B cell (primary cell): Measurements from ENCODE around the gene FOXB2. TPM values are rescaled to one million over a fixed set of nuclear protein-coding genes. Genes with fewer than 3 reads are reported as not detected.

Experiments used
- ATAC-seq: fragments of 200-7000 bp; cut with Tn5 transposase; one replicate; pipeline ENCODE4 v1.10.0; 2021; ENCODE audit warnings: low read depth, mild to moderate bottlenecking, moderate number of reproducible peaks, moderate library complexity
- CTCF ChIA-PET: fragments of 350-600 bp; sonication (Branson Sonifier 250); formaldehyde crosslinking; loops from one replicate; lab custom pipeline; 2021; ENCODE audit warnings: antibody characterized with exemption, inconsistent platforms; lab: Charles Lee
- POLR2A ChIA-PET: fragments of 350-600 bp; sonication (Branson Sonifier 250); formaldehyde crosslinking; loops from one replicate; lab custom pipeline; 2021; ENCODE audit warnings: antibody characterized with exemption; lab: Charles Lee
- DNase-seq: peaks from one replicate; pipeline ENCODE4 v3.0.0; 2013
- H2AFZ ChIP-seq: 2 replicates; pipeline ENCODE4 v1.6.1; 2012; ENCODE audit warnings: mild to moderate bottlenecking, low read depth, low read length; ENCODE audit not compliant: insufficient read depth, poor library complexity, severe bottlenecking
- H3K27ac ChIP-seq, 2 donors: 1 replicate in 1 of 2; 2 replicates in 1 of 2; pipeline ENCODE4 v1.5.1; 2012 to 2013; ENCODE audit warnings: low read length in 2 of 2, mild to moderate bottlenecking in 2 of 2, moderate library complexity in 1 of 2
- H3K27me3 ChIP-seq, 4 experiments: fragments of 200-600 bp in 1 of 4; sonication (generic) in 1 of 4; replicated peaks in 1 of 4; 1 replicate in 2 of 4; 2 replicates in 2 of 4; pipeline versions ENCODE4 v1.6.1 to v1.7.0; 2013 to 2016; ENCODE audit warnings: low read length in 3 of 4, mild to moderate bottlenecking in 2 of 4, mixed read lengths in 1 of 4, moderate library complexity in 1 of 4; ENCODE audit not compliant: insufficient read depth in 4 of 4, control insufficient read depth in 3 of 4; ENCODE audit errors: control extremely low read depth in 1 of 4
- H3K36me3 ChIP-seq, 2 experiments: replicated peaks in 1 of 2; 1 replicate in 1 of 2; 2 replicates in 1 of 2; pipeline versions ENCODE4 v1.6.1 to v1.7.1; 2013; ENCODE audit warnings: low read length in 1 of 2; ENCODE audit not compliant: insufficient read depth in 2 of 2, control insufficient read depth in 1 of 2; ENCODE audit errors: control extremely low read depth in 1 of 2, extremely low read depth in 1 of 2
- H3K4me1 ChIP-seq, 2 donors: fragments of 200-600 bp in 1 of 2; sonication (generic) in 1 of 2; 1 replicate in 1 of 2; 2 replicates in 1 of 2; pipeline versions ENCODE4 v1.5.1 to v1.6.1; 2013 to 2017; ENCODE audit warnings: low read length in 2 of 2; ENCODE audit not compliant: control insufficient read depth in 2 of 2, insufficient read depth in 2 of 2
- H3K4me2 ChIP-seq: replicated peaks from 2 replicates; pipeline ENCODE3; 2012; ENCODE audit warnings: mild to moderate bottlenecking, low read depth, low read length; ENCODE audit not compliant: poor library complexity, severe bottlenecking
- H3K4me3 ChIP-seq, 5 experiments: fragments of 200-600 bp in 1 of 5; sonication (generic) in 1 of 5; 1 replicate in 3 of 5; 2 replicates in 2 of 5; pipeline versions ENCODE4 v1.5.1 to v1.7.0; 2011 to 2016; ENCODE audit warnings: low read length in 4 of 5, mild to moderate bottlenecking in 4 of 5, low read depth in 2 of 5, control low read depth in 1 of 5, moderate library complexity in 1 of 5; ENCODE audit not compliant: insufficient read depth in 1 of 5; ENCODE audit errors: control extremely low read depth in 1 of 5, extremely low read depth in 1 of 5
- H3K79me2 ChIP-seq: fragments of 200-600 bp; sonication (generic); one replicate; pipeline ENCODE4 v1.6.0; 2016; ENCODE audit warnings: low read length; ENCODE audit not compliant: control insufficient read depth, insufficient read depth
- H3K9ac ChIP-seq: fragments of 200-600 bp; sonication (generic); 2 replicates; pipeline ENCODE4 v1.6.1; 2017; ENCODE audit warnings: mild to moderate bottlenecking, low read length, moderate library complexity
- H3K9me3 ChIP-seq, 3 donors: one replicate each; pipeline versions ENCODE4 v1.6.1 to v1.7.1; 2013; ENCODE audit warnings: low read length in 2 of 3; ENCODE audit not compliant: control insufficient read depth in 2 of 3, insufficient read depth in 1 of 3; ENCODE audit errors: control extremely low read depth in 1 of 3
- H4K20me1 ChIP-seq: 2 replicates; pipeline ENCODE4 v1.6.0; 2012; ENCODE audit warnings: mild to moderate bottlenecking, low read length; ENCODE audit not compliant: insufficient read depth, control insufficient read depth, poor library complexity, severe bottlenecking
- H3K27ac Mint-ChIP-seq: one replicate; pipeline ENCODE4 v1.8.0; 2021; ENCODE audit warnings: mixed read lengths
- H3K27me3 Mint-ChIP-seq: one replicate; pipeline ENCODE4 v1.8.0; 2021; ENCODE audit warnings: mixed read lengths
- H3K4me1 Mint-ChIP-seq: one replicate; pipeline ENCODE4 v1.8.0; 2021; ENCODE audit warnings: mixed read lengths
- H3K4me3 Mint-ChIP-seq: one replicate; pipeline ENCODE4 v1.8.0; 2021; ENCODE audit warnings: mixed read lengths
- H3K9me3 Mint-ChIP-seq: one replicate; pipeline ENCODE4 v1.8.0; 2022; ENCODE audit warnings: mixed read lengths; ENCODE audit not compliant: insufficient read depth
- EZH2 ChIP-seq: IDR thresholded peaks from 2 replicates; pipeline ENCODE4 v1.6.1; 2012; ENCODE audit warnings: borderline replicate concordance, low read depth, mild to moderate bottlenecking, moderate library complexity, low read length; ENCODE audit not compliant: insufficient read depth, poor library complexity, severe bottlenecking
- WGBS: methylation state at CpG from one replicate; pipeline ENCODE4 v1.1.5; 2013; ENCODE audit warnings: missing lambda C conversion rate; ENCODE audit not compliant: insufficient coverage; 5-methylcytosine and 5-hydroxymethylcytosine counted together
- intact Hi-C: fragments of 100-400 bp; cut with micrococcal nuclease; formaldehyde crosslinking; loops from one replicate; pipeline ENCODE4 v1.10.0; 2022
- polyA plus RNA-seq: library from polyadenylated mRNA; depleted of rRNA; stranded (reverse); fragments of >200 nt; gene quantifications from 2 replicates; pipeline ENCODE4 v1.2.3, GENCODE V29; 2012
- total RNA-seq, 2 donors: library from RNA; stranded (reverse); fragments of 120-200 nt in 1 of 2; gene quantifications; 1 replicate in 1 of 2; 2 replicates in 1 of 2; pipeline versions ENCODE4 v1.2.3 to v1.2.4, GENCODE V29; 2013 to 2022
- TF ChIP-seq, protein P1 (sequence below): fragments of 200-600 bp; IDR thresholded peaks from one replicate; pipeline ENCODE4 v1.8.0; 2022; ENCODE audit warnings: antibody characterized with exemption, mild to moderate bottlenecking

The FOXB2 gene
- total and polyA plus RNA-seq, 2 donors (not counting 1 experiment from before 2014, with no cell fraction given), result not detected

DNA sequence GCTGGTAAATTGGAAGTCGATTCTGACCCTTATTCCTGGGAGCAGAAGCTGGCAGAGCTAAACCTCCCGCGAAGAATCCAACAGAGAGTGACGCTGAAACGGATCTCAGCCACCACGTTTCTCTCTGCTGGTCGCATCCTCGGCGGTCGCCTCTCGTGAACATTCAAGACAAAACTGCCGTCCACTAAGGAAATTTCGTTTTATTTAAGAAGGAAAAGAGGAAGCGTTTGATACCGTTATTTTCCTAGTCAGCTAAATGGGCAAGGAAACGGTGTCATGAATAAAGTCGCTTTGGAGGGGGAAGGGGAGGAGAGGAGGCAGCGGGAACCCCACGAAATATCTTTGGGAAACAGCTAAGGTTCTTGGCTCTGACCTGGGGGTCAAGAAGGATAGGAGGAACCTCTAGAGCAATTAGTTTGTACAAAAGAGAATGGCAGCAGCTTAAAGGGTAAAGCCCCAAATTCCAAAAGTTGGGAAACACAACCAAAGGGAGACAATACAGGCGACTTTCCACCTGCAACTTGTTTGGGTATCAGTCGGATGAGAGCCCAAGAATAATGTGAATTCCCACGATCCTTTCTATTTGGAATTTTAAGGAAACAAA lies 1.9 kb downstream of the FOXB2 start:
- Histone ChIP-seq H3K27ac (no peak overlapping the region), H2AFZ (no peak overlapping the region), H3K79me2 (no peaks in the 10 kb centered on the region), H3K9ac (no peak overlapping the region), H3K4me1 (peaks cover 29 to 48% of the 10 kb centered on the region in 2 donors), H3K9me3 (peaks cover 0 to 58% (median 3%) of the 10 kb centered on the region in 3 donors), H4K20me1 (no peaks in the 10 kb centered on the region), H3K4me2 (peak overlapping the region; percentile 15), H3K27me3 (peaks cover 2 to 84% (median 60%) of the 10 kb centered on the region in 4 experiments), H3K4me3 (no peak overlapping the region), H3K36me3 (no peaks in the 10 kb centered on the region)
- peak overlapping the region; percentile 62 for H3K4me3 Mint-ChIP-seq
- POLR2A ChIA-PET, result no interaction called here
- H3K4me1 Mint-ChIP-seq, result peaks cover 30% of the 10 kb centered on the region
- peaks cover 69% of the 10 kb centered on the region for H3K27me3 Mint-ChIP-seq
- CTCF ChIA-PET, result no interaction called here
- H3K9me3 Mint-ChIP-seq, result peaks cover 2% of the 10 kb centered on the region
- DNase-seq, result no peak
- intact Hi-C loops, result no loop called here
- TF ChIP-seq, protein P1, sequence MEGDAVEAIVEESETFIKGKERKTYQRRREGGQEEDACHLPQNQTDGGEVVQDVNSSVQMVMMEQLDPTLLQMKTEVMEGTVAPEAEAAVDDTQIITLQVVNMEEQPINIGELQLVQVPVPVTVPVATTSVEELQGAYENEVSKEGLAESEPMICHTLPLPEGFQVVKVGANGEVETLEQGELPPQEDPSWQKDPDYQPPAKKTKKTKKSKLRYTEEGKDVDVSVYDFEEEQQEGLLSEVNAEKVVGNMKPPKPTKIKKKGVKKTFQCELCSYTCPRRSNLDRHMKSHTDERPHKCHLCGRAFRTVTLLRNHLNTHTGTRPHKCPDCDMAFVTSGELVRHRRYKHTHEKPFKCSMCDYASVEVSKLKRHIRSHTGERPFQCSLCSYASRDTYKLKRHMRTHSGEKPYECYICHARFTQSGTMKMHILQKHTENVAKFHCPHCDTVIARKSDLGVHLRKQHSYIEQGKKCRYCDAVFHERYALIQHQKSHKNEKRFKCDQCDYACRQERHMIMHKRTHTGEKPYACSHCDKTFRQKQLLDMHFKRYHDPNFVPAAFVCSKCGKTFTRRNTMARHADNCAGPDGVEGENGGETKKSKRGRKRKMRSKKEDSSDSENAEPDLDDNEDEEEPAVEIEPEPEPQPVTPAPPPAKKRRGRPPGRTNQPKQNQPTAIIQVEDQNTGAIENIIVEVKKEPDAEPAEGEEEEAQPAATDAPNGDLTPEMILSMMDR, result no peak
- TF ChIP-seq EZH2, result no peak
- ATAC-seq, result no peak
- 7% methylated on average over 22 of the region's 22 CpGs for WGBS
- H3K27ac Mint-ChIP-seq, result peak overlapping the region; percentile 26

DNA sequence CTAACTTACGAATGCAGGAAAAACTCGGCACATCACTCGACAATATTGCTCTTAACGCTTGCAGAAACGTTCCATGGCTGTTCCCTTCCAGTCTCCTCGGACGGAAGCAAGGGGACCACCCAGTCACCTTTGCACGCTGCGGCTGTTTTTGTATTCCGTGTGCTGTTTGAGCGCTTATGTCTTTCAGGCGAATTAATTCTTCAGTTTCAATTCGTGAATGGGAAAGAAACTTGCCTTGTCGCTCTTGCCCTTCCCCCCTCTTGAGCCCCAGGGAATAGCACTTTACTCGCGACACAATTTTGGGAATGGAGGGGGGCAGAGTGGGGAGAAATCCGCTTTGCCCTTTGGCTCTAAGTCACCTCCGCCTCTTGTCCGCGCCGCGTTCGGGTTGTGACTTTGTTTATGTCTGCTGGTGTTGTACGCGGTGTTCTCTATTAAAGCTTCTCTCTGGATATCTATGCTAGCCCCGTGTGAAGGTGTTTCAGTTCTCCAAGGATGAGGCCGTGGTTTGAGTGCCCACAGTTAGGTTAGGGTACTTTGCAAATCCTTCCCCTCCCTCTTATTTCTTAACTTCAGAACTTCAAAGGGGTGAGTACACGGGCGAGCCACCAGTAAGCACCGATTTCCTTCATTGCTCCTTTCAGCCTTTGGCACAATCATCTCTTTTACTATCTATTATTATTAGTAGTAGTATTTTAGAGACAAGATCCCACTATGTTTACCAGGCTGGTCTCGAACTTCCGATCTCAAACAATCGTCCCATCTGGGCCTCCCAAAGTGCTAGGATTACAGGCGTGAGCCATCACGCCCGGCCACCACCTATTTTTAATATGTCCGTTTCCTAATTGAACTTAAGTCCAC lies 2.7 kb downstream of the FOXB2 start:
- Mint-ChIP-seq H3K4me1 (peaks cover 30% of the 10 kb centered on the region), H3K9me3 (peaks cover 2% of the 10 kb centered on the region), H3K27ac (peak overlapping the region; percentile 8), H3K4me3 (peak overlapping the region; percentile 30), H3K27me3 (peaks cover 65% of the 10 kb centered on the region)
- no peak overlapping the region for H2AFZ ChIP-seq
- H3K9me3 ChIP-seq, result peaks cover 0 to 51% (median 3%) of the 10 kb centered on the region in 3 donors
- CTCF ChIA-PET, result no interaction called here
- H3K4me1 ChIP-seq, result peaks cover 27 to 43% of the 10 kb centered on the region in 2 donors
- ATAC-seq (no peak), DNase-seq (peak; percentile 41)
- no peak overlapping the region for H3K4me3 ChIP-seq
- H3K79me2 ChIP-seq, result no peaks in the 10 kb centered on the region
- intact Hi-C loops, result no loop called here
- no peaks in the 10 kb centered on the region for H4K20me1 ChIP-seq
- peaks cover 0 to 76% (median 53%) of the 10 kb centered on the region in 4 experiments for H3K27me3 ChIP-seq
- H3K4me2 ChIP-seq, result peak overlapping the region; percentile 15
- H3K36me3 ChIP-seq, result no peaks in the 10 kb centered on the region
- POLR2A ChIA-PET, result no interaction called here
- H3K9ac ChIP-seq, result no peak overlapping the region
- no peak overlapping the region for H3K27ac ChIP-seq
- 18% methylated on average over 25 of the region's 37 CpGs for WGBS
- TF ChIP-seq, protein P1, result no peak
- TF ChIP-seq EZH2, result no peak
